ENCODE measurements around the gene ZPR1.
"Not testable (repeated sequence)": the region's sequence is repeated elsewhere in the genome, so short reads cannot be mapped to it uniquely, and the experiment has no call there.

The ZPR1 gene

GRCh38 chr11:116792144-116792868 lies 4.5 kb upstream of the ZPR1 start:
- DNase-seq, result no peak

GRCh38 chr11:116791813-116792143 lies 4.0 kb upstream of the ZPR1 start, which contains the start of gene APOA5:
APOA5 (minus strand) TSS chr11:116791879; CDS start chr11:116791860, 19 bp downstream.
- no peak for DNase-seq

- no peak for DNase-seq
Measured at GRCh38 chr11:116791002-116791812, 3.4 kb upstream of the ZPR1 start.

GRCh38 chr11:116790167-116791001 lies 2.6 kb upstream of the ZPR1 start:
- no peak for DNase-seq

GRCh38 chr11:116788975-116789374 lies 1.2 kb upstream of the ZPR1 start:
- DNase-seq, result no peak

GRCh38 chr11:116788534-116788933 lies 711 bp upstream of the ZPR1 start:
- no peak for DNase-seq

GRCh38 chr11:116787436-116787785 lies 412 bp downstream of the ZPR1 start:
- no peak for DNase-seq

- no peak for DNase-seq
Measured at GRCh38 chr11:116786966-116787365, 857 bp downstream of the ZPR1 start.

- DNase-seq, result no peak
Measured at GRCh38 chr11:116786326-116786725, 1.5 kb downstream of the ZPR1 start.

- no peak for DNase-seq
Measured at GRCh38 chr11:116782728-116783127, 5.1 kb downstream of the ZPR1 start.

GRCh38 chr11:116778556-116778955 lies 9.3 kb downstream of the ZPR1 start:
- no peak for DNase-seq

GRCh38 chr11:116777056-116777455 lies 10.8 kb downstream of the ZPR1 start:
- DNase-seq, result no peak

GRCh38 chr11:116776522-116776984 lies 11.3 kb downstream of the ZPR1 start:
- no peak for DNase-seq

- no peak for DNase-seq
Measured at GRCh38 chr11:116775975-116776374, 11.8 kb downstream of the ZPR1 start.

- no peak for DNase-seq
Measured at GRCh38 chr11:116774661-116775060, 13.2 kb downstream of the ZPR1 start.

GRCh38 chr11:116773203-116774097 lies 14.4 kb downstream of the ZPR1 start:
- DNase-seq, result peak; percentile 92

- DNase-seq, result peak; percentile 92
Measured at GRCh38 chr11:116772443-116773202, 15.2 kb downstream of the ZPR1 start, which contains the start of gene BUD13. BUD13 (minus strand) TSS chr11:116772987; CDS start chr11:116772964, 23 bp downstream.

- peak; percentile 40 for DNase-seq
Measured at GRCh38 chr11:116771935-116772334, 15.9 kb downstream of the ZPR1 start.

GRCh38 chr11:116762132-116762531 lies 25.7 kb downstream of the ZPR1 start:
- DNase-seq, result no peak

- DNase-seq, result not testable (repeated sequence)
Measured at GRCh38 chr11:116756044-116756443, 31.8 kb downstream of the ZPR1 start.

GRCh38 chr11:116750070-116750718 lies 37.6 kb downstream of the ZPR1 start:
- no peak for DNase-seq

All from DMS79 treated with DMSO at 0.1 percent for 48 hours (cell line).